ENCODE data around the gene SOCS3.
A peak's percentile ranks its signal among the peaks of the same experiment; 100 is the strongest.

The SOCS3 gene

GRCh38 chr17:78343543-78344201, 16.2 kb downstream of the SOCS3 start:
- H3K9me3 ChIP-seq (replicated peaks; ENCODE audit: insufficient read depth, low read length) = no peaks in the 10 kb centered on the region
- TF ChIP-seq, protein P1, sequence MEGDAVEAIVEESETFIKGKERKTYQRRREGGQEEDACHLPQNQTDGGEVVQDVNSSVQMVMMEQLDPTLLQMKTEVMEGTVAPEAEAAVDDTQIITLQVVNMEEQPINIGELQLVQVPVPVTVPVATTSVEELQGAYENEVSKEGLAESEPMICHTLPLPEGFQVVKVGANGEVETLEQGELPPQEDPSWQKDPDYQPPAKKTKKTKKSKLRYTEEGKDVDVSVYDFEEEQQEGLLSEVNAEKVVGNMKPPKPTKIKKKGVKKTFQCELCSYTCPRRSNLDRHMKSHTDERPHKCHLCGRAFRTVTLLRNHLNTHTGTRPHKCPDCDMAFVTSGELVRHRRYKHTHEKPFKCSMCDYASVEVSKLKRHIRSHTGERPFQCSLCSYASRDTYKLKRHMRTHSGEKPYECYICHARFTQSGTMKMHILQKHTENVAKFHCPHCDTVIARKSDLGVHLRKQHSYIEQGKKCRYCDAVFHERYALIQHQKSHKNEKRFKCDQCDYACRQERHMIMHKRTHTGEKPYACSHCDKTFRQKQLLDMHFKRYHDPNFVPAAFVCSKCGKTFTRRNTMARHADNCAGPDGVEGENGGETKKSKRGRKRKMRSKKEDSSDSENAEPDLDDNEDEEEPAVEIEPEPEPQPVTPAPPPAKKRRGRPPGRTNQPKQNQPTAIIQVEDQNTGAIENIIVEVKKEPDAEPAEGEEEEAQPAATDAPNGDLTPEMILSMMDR (IDR thresholded peaks at IDR 0.05; ENCODE audit: low read length) = no peak
- TF ChIP-seq EZH2phosphoT487 (IDR thresholded peaks at IDR 0.05; ENCODE audit: low read length) (no peak), EZH2 (optimal IDR thresholded peaks at IDR 0.05; ENCODE audit: low read depth, low read length) (no peak)
- H3K4me3 ChIP-seq (ENCODE audit: low read length) = no peak overlapping the region; the same call in 1 of the 2 replicates
- peak; percentile 89 for DNase-seq
- no peaks in the 10 kb centered on the region for H4K20me1 ChIP-seq (ENCODE audit: insufficient read depth, low read length)
- H3K27me3 ChIP-seq (replicated peaks; ENCODE audit: insufficient read depth, low read length) = peaks cover 31% of the 10 kb centered on the region
- peak overlapping the region; percentile 26; the same call in 1 of the 2 replicates for H3K27ac ChIP-seq (ENCODE audit: low read length)
- H3K79me2 ChIP-seq (ENCODE audit: low read length) = no peaks in the 10 kb centered on the region
- H3K9me2 ChIP-seq (replicated peaks; ENCODE audit: insufficient read depth, low read length) = no peaks in the 10 kb centered on the region
- H3K36me3 ChIP-seq (replicated peaks; ENCODE audit: insufficient read depth, low read length) = no peaks in the 10 kb centered on the region
- peak overlapping the region; percentile 66 for H2AFZ ChIP-seq (ENCODE audit: low read length)
- H3K4me2 ChIP-seq (ENCODE audit: low read depth, low read length) = peak overlapping the region; percentile 71
- no peak overlapping the region for H3K9ac ChIP-seq (ENCODE audit: low read length)
- peaks cover 4% of the 10 kb centered on the region; the same call in 1 of the 2 replicates for H3F3A ChIP-seq (ENCODE audit: insufficient read depth, low read length)
- H3K4me1 ChIP-seq (ENCODE audit: low read length) = peaks cover 34% of the 10 kb centered on the region

DNA sequence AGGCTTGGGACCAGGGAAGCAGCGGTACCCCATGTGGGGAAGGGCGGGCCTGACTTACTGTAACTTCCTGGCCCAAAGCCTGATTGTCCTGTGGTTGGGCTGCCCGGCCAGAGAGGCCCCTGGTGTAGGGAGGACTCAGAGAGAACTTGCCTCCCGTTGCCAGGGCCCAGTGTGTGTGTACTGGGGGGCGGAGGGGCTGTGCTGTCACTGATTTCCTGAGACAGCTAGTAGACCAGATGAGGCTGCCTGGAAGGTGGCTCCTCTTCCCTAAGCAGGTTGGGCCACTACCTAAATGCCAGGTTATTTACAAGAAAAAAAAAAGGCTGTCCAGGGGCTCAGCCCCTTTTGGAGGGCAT, 16.7 kb downstream of the SOCS3 start:
- no peaks in the 10 kb centered on the region for H3K9me2 ChIP-seq (replicated peaks; ENCODE audit: insufficient read depth, low read length)
- no peaks in the 10 kb centered on the region for H3K36me3 ChIP-seq (replicated peaks; ENCODE audit: insufficient read depth, low read length)
- H3K4me1 ChIP-seq (ENCODE audit: low read length) = peaks cover 30% of the 10 kb centered on the region
- peaks cover 36% of the 10 kb centered on the region for H3K27me3 ChIP-seq (replicated peaks; ENCODE audit: insufficient read depth, low read length)
- H3K9ac ChIP-seq (ENCODE audit: low read length) = no peak overlapping the region
- H3K4me2 ChIP-seq (ENCODE audit: low read depth, low read length) = peak overlapping the region; percentile 71
- H3K79me2 ChIP-seq (ENCODE audit: low read length) = no peaks in the 10 kb centered on the region
- H3K27ac ChIP-seq (ENCODE audit: low read length) = peak overlapping the region; percentile 26; the same call in 1 of the 2 replicates
- no peak overlapping the region for H3K4me3 ChIP-seq (ENCODE audit: low read length)
- H3F3A ChIP-seq (ENCODE audit: insufficient read depth, low read length) = peaks cover under 1% of the 10 kb centered on the region; the same call in 1 of the 2 replicates
- no peak for DNase-seq
- H4K20me1 ChIP-seq (ENCODE audit: insufficient read depth, low read length) = no peaks in the 10 kb centered on the region
- no peak for TF ChIP-seq EZH2phosphoT487 (IDR thresholded peaks at IDR 0.05; ENCODE audit: low read length)
- no peak for TF ChIP-seq EZH2 (optimal IDR thresholded peaks at IDR 0.05; ENCODE audit: low read depth, low read length)
- TF ChIP-seq, protein P1 (IDR thresholded peaks at IDR 0.05; ENCODE audit: low read length) = no peak
- H3K9me3 ChIP-seq (replicated peaks; ENCODE audit: insufficient read depth, low read length) = no peaks in the 10 kb centered on the region
- peak overlapping the region; percentile 66 for H2AFZ ChIP-seq (ENCODE audit: low read length)

GRCh38 chr17:78342449-78343186, 17.3 kb downstream of the SOCS3 start:
- H2AFZ ChIP-seq (ENCODE audit: low read length) = peak overlapping the region; percentile 66; the same call in 1 of the 2 replicates
- no peaks in the 10 kb centered on the region for H3K9me3 ChIP-seq (replicated peaks; ENCODE audit: insufficient read depth, low read length)
- no peaks in the 10 kb centered on the region for H3K79me2 ChIP-seq (ENCODE audit: low read length)
- H3K36me3 ChIP-seq (replicated peaks; ENCODE audit: insufficient read depth, low read length) = no peaks in the 10 kb centered on the region
- no peak overlapping the region for H3K4me2 ChIP-seq (ENCODE audit: low read depth, low read length)
- no peak overlapping the region for H3K4me3 ChIP-seq (ENCODE audit: low read length)
- H3K27ac ChIP-seq (ENCODE audit: low read length) = no peak overlapping the region
- no peaks in the 10 kb centered on the region for H3K9me2 ChIP-seq (replicated peaks; ENCODE audit: insufficient read depth, low read length)
- TF ChIP-seq EZH2 (optimal IDR thresholded peaks at IDR 0.05; ENCODE audit: low read depth, low read length) (no peak), EZH2phosphoT487 (IDR thresholded peaks at IDR 0.05; ENCODE audit: low read length) (no peak)
- TF ChIP-seq, protein P1 (IDR thresholded peaks at IDR 0.05; ENCODE audit: low read length) = no peak
- peaks cover 25% of the 10 kb centered on the region for H3K4me1 ChIP-seq (ENCODE audit: low read length)
- no peak overlapping the region for H3K9ac ChIP-seq (ENCODE audit: low read length)
- H3F3A ChIP-seq (ENCODE audit: insufficient read depth, low read length) = no peaks in the 10 kb centered on the region; the same call in 1 of the 2 replicates
- peaks cover 42% of the 10 kb centered on the region for H3K27me3 ChIP-seq (replicated peaks; ENCODE audit: insufficient read depth, low read length)
- DNase-seq = no peak
- no peaks in the 10 kb centered on the region for H4K20me1 ChIP-seq (ENCODE audit: insufficient read depth, low read length)
